ENCODE measurements around the gene NTF3. TPM values are rescaled to one million over a fixed set of nuclear protein-coding genes. Genes with fewer than 3 reads are reported as not detected.

Gene NTF3
- polyA plus RNA-seq, 3 donors: not detected

GRCh38 chr12:5503774-5504173 lies 71.9 kb downstream of the NTF3 start:
- peaks cover 0 to 2% (median 0%) of the 10 kb centered on the region in 7 donors for H3K9me3 Mint-ChIP-seq
- H3K27me3 Mint-ChIP-seq (ENCODE audit: low read depth in 3 of 3): peaks cover 0 to 5% (median 3%) of the 10 kb centered on the region in 3 donors

GRCh38 chr12:5505116-5505515 lies 73.2 kb downstream of the NTF3 start:
- Histone ChIP-seq H3K79me2 (ENCODE audit: insufficient read depth, low read length) (no peaks in the 10 kb centered on the region), H3K36me3 (replicated peaks in 1 of 2; ENCODE audit: control insufficient read depth in 1 of 2, insufficient read depth in 2 of 2, low read length in 2 of 2) (no peaks in the 10 kb centered on the region), H3K4me1 (ENCODE audit: control insufficient read depth in 1 of 2, insufficient read depth in 2 of 2, low read length in 2 of 2) (no peaks in the 10 kb centered on the region), H2AFZ (ENCODE audit: insufficient read depth, low read depth, low read length, poor library complexity, severe bottlenecking) (no peak overlapping the region), H4K20me1 (ENCODE audit: insufficient read depth, low read length) (no peaks in the 10 kb centered on the region), H3K27ac (ENCODE audit: low read depth in 1 of 2, low read length in 2 of 2) (no peak overlapping the region), H3K9me3 (replicated peaks in 1 of 2; ENCODE audit: control insufficient read depth in 1 of 2, insufficient read depth in 1 of 2, low read length in 2 of 2) (no peaks in the 10 kb centered on the region), H3K4me3 (replicated peaks in 1 of 3; ENCODE audit: low read depth in 2 of 3, low read length in 3 of 3) (no peak overlapping the region), H3K4me2 (replicated peaks; ENCODE audit: extremely low read depth, low read length, poor library complexity, severe bottlenecking) (no peak overlapping the region), H3K9ac (ENCODE audit: insufficient read depth, low read length, poor library complexity, severe bottlenecking) (no peak overlapping the region), H3K27me3 (ENCODE audit: control insufficient read depth in 2 of 2, insufficient read depth in 2 of 2, low read length in 2 of 2) (no peaks in the 10 kb centered on the region)
- no peak overlapping the region for H3K27ac Mint-ChIP-seq
- H3K4me3 Mint-ChIP-seq: no peak overlapping the region
- H3K36me3 Mint-ChIP-seq: no peaks in the 10 kb centered on the region
- intact Hi-C loops (cut with micrococcal nuclease): no loop called here
- WGBS (ENCODE audit: insufficient coverage): 68% methylated on average over 3 of the region's 4 CpGs
- H3K27me3 Mint-ChIP-seq (ENCODE audit: low read depth in 3 of 3): peaks cover 0 to 3% (median 3%) of the 10 kb centered on the region in 3 donors
- DNase-seq: no peak
- H3K4me1 Mint-ChIP-seq: no peaks in the 10 kb centered on the region
- peaks cover 0 to 2% (median 0%) of the 10 kb centered on the region in 7 donors for H3K9me3 Mint-ChIP-seq
- no peak for TF ChIP-seq CTCF (IDR thresholded peaks at IDR 0.05)

More at GRCh38 chr12:5503774-5504173, 71.9 kb downstream of the NTF3 start:
- Histone ChIP-seq H3K36me3 (replicated peaks in 1 of 2; ENCODE audit: control insufficient read depth in 1 of 2, insufficient read depth in 2 of 2, low read length in 2 of 2) (no peaks in the 10 kb centered on the region), H3K4me3 (replicated peaks in 1 of 3; ENCODE audit: low read depth in 2 of 3, low read length in 3 of 3) (no peak overlapping the region), H3K4me1 (ENCODE audit: control insufficient read depth in 1 of 2, insufficient read depth in 2 of 2, low read length in 2 of 2) (no peaks in the 10 kb centered on the region), H3K27me3 (ENCODE audit: control insufficient read depth in 2 of 2, insufficient read depth in 2 of 2, low read length in 2 of 2) (no peaks in the 10 kb centered on the region), H3K27ac (ENCODE audit: low read depth in 1 of 2, low read length in 2 of 2) (no peak overlapping the region), H3K9ac (ENCODE audit: insufficient read depth, low read length, poor library complexity, severe bottlenecking) (no peak overlapping the region), H3K9me3 (replicated peaks in 1 of 2; ENCODE audit: control insufficient read depth in 1 of 2, insufficient read depth in 1 of 2, low read length in 2 of 2) (no peaks in the 10 kb centered on the region), H3K4me2 (replicated peaks; ENCODE audit: extremely low read depth, low read length, poor library complexity, severe bottlenecking) (no peak overlapping the region), H4K20me1 (ENCODE audit: insufficient read depth, low read length) (no peaks in the 10 kb centered on the region), H3K79me2 (ENCODE audit: insufficient read depth, low read length) (no peaks in the 10 kb centered on the region), H2AFZ (ENCODE audit: insufficient read depth, low read depth, low read length, poor library complexity, severe bottlenecking) (no peak overlapping the region)
- no peak overlapping the region for H3K4me3 Mint-ChIP-seq
- TF ChIP-seq CTCF (IDR thresholded peaks at IDR 0.05): no peak
- WGBS (ENCODE audit: insufficient coverage): 90% methylated on average over 4 of the region's 6 CpGs
- no peak for DNase-seq
- H3K27ac Mint-ChIP-seq: no peak overlapping the region
- intact Hi-C loops (cut with micrococcal nuclease): no loop called here
- H3K4me1 Mint-ChIP-seq: no peaks in the 10 kb centered on the region
- H3K36me3 Mint-ChIP-seq: no peaks in the 10 kb centered on the region

All from CD14-positive monocyte (primary cell).